Esophagus (tissue), 2 donors: ENCODE data around the gene RAB17. TPM values are rescaled to one million over a fixed set of nuclear protein-coding genes. Genes with fewer than 3 reads are reported as not detected.
A peak's percentile ranks its signal among the peaks of the same experiment; 100 is the strongest.

Experiments
- H3K27ac ChIP-seq, 2 donors: one replicate each; pipeline ENCODE4 v1.5.1; 2013; ENCODE audit warnings: low read depth in 2 of 2, mild to moderate bottlenecking in 2 of 2, inconsistent platforms in 1 of 2, low read length in 1 of 2, moderate library complexity in 1 of 2
- H3K27me3 ChIP-seq, 2 donors: one replicate each; pipeline ENCODE4 v1.6.1; 2013; ENCODE audit warnings: low read length in 2 of 2, control low read depth in 1 of 2, mild to moderate bottlenecking in 1 of 2; ENCODE audit not compliant: insufficient read depth in 2 of 2, control insufficient read depth in 1 of 2
- H3K36me3 ChIP-seq, 2 donors: one replicate each; pipeline ENCODE4 v1.6.1; 2013; ENCODE audit warnings: low read length in 1 of 2; ENCODE audit not compliant: control insufficient read depth in 2 of 2, insufficient read depth in 2 of 2
- H3K4me1 ChIP-seq, 2 donors: one replicate each; pipeline ENCODE4 v1.6.1; 2013; ENCODE audit warnings: low read length in 1 of 2; ENCODE audit not compliant: control insufficient read depth in 2 of 2, insufficient read depth in 2 of 2
- H3K4me3 ChIP-seq, 2 donors: one replicate each; pipeline ENCODE4 v1.5.1; 2013; ENCODE audit warnings: low read length in 2 of 2, mild to moderate bottlenecking in 2 of 2, low read depth in 1 of 2, moderate library complexity in 1 of 2
- H3K9me3 ChIP-seq, 2 donors: one replicate each; pipeline ENCODE4 v1.6.1; 2013; ENCODE audit warnings: mild to moderate bottlenecking in 2 of 2, low read depth in 1 of 2, low read length in 1 of 2, moderate library complexity in 1 of 2; ENCODE audit not compliant: control insufficient read depth in 2 of 2, insufficient read depth in 1 of 2
- WGBS, 2 donors: extraction: QIAGEN DNeasy Blood & Tissue Kit; methylation state at CpG; one replicate each; pipeline ENCODE4 v1.1.7; 2013; 5-methylcytosine and 5-hydroxymethylcytosine counted together
- polyA plus RNA-seq, 2 donors: library from polyadenylated mRNA; stranded (reverse); fragments of 200-250 nt; gene quantifications; one replicate each; pipeline ENCODE4 v1.2.3, GENCODE V29; 2013
- donor health status: healthy with polysubstance abuse.
- donor health status: Bipolar disorder and iron deficiency.

RAB17 gene
- polyA plus RNA-seq, 2 donors = 7.0 to 10.9 TPM

DNA sequence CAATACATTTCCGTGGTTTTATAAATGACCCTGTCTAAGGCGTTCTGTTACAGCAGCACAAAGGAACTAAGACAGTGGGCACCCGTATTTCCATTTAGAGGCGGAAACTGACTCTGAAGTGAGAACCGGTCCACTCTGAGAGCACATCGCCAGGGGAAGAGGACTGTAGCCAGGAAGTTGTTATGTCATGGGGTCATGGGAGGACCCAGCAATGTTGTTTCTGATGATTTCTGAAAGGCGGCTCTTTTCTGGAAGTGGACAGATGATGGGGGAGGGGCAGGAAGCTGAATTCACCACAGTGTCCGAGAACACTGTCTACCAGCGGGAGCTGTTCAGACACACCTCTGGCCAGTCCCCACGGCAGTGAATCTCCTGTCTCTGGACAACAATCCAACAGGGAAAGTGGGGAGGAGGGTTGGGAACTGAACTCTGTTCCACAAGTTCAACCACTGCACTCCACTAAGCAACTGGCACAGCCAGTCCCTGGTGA lies 34.7 kb upstream of the RAB17 start:
- Histone ChIP-seq H3K27ac (peak overlapping the region in 1 of 2 donors; percentile 5), H3K27me3 (no peaks in the 10 kb centered on the region), H3K36me3 (no peaks in the 10 kb centered on the region), H3K4me3 (no peak overlapping the region), H3K9me3 (no peaks in the 10 kb centered on the region), H3K4me1 (peaks cover 0 to 5% of the 10 kb centered on the region in 2 donors)
- WGBS, 2 donors = 74 to 82% methylated on average over 10 of the region's 10 CpGs

DNA sequence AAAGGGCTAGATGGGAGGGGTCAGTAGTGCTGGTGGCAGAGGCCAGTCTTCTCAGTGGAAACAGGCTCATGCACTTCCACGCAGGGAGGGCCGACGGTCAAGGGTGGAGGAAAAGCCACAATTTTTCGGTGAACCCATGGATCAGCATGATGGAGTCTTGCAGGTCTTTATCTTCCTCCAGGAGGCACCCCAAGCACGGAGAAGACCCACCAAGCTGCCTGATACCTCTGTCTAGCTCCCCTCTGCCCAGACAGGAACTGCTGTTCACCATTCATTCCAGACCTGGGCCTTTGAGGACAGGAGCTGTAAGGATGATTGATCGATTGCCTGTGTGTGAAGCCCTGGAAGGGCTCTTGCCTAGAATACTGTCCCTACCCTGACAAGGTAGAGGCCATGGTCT lies 34.0 kb upstream of the RAB17 start:
- no peaks in the 10 kb centered on the region for H3K9me3 ChIP-seq
- no peak overlapping the region for H3K27ac ChIP-seq
- H3K4me3 ChIP-seq = no peak overlapping the region
- WGBS, 2 donors = 90 to 92% methylated on average over 6 of the region's 6 CpGs
- no peaks in the 10 kb centered on the region for H3K36me3 ChIP-seq
- H3K27me3 ChIP-seq = no peaks in the 10 kb centered on the region
- peaks cover 0 to 5% of the 10 kb centered on the region in 2 donors for H3K4me1 ChIP-seq

DNA sequence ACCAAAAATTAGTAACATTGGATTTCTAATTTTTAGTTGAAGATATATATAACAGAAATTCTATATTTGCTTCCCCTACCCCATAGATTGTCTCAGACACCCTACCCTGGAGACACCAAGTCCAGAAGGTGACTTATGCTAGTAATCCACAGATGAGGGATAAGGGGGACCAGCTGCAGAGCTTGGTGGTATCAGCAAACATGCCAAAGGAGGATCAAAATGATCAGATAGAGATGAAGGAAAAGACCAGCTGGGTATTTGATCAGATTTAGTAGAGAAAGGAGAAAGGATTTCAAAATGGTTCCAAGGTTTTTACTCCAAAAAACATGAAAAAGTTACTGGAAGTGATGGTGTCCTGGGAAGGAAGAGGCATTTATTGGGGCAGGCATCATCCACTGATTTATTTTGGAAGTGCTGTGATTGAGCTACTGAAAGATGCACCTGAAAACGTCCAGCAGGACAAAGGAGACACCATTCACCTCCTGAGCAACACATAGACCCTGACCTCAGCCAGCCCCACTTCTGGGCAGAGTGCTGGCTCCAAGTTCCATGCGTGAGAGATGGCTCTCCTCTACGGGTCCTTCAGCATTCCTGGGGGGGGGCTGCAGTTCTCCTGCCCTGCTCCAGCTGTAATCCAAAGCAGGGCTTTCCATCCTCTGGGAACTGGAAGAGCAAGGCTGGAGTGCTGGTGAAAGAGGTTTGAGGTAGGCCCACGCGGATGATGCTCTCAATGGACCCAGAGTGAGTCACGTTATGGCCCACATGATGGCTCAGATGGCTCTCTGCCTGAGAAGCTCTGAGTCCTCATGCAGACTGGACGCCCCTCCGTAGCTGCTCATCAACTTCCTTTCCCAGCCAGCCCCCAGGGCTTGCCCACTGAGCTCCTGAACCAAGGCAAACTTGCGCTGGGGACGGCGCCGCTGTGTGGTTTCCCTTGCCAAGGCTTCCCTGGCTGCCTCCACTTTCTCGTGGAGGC lies 33.2 kb upstream of the RAB17 start:
- no peaks in the 10 kb centered on the region for H3K27me3 ChIP-seq
- no peaks in the 10 kb centered on the region for H3K36me3 ChIP-seq
- no peaks in the 10 kb centered on the region for H3K9me3 ChIP-seq
- no peak overlapping the region for H3K4me3 ChIP-seq
- WGBS, 2 donors = 83 to 84% methylated on average over 13 of the region's 13 CpGs
- H3K4me1 ChIP-seq = peaks cover 0 to 5% of the 10 kb centered on the region in 2 donors
- H3K27ac ChIP-seq = no peak overlapping the region

DNA sequence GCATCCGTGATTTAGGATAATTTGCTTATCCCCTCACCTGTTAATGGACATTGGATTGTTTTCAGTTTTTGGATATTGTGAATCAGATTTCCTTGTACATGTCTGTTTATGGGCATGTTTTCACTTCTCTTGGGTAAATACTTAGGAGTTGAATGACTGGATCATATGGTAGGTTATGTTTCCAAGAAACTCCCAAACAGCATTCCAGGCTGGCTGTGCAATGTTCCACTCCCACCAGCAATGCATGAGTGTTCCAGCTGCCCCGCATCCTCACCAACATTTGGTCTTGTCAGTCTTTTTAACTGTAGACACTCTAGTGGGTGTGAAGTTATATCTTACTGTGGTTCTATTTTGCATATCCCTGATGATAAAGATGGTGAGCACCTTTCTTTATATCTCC lies 27.9 kb upstream of the RAB17 start:
- H3K36me3 ChIP-seq = no peaks in the 10 kb centered on the region
- WGBS, 2 donors = 72 to 83% methylated on average over 2 of the region's 2 CpGs
- H3K27me3 ChIP-seq = no peaks in the 10 kb centered on the region
- no peaks in the 10 kb centered on the region for H3K9me3 ChIP-seq
- no peak overlapping the region for H3K4me3 ChIP-seq
- H3K4me1 ChIP-seq = peaks cover 0 to 4% of the 10 kb centered on the region in 2 donors
- H3K27ac ChIP-seq = no peak overlapping the region

DNA sequence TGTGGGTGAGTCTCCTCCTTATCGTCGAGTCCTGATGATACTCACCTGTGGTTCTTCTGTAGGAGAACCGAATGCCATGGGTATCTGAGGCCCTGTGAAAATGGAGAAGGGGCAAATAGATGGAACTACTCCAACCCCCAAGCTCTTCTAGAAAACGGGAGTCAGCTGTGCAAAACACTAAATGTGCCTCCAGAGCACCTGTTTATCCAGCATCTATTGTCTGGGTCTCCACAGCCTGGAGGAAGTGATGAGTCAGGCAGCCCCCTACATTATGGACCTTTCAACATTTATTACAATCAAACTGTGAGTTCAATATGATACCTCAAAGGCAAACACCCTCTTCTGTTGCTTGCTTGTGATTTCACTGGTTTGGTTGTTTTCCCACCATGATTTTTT lies 27.1 kb upstream of the RAB17 start:
- 63 to 64% methylated on average over 4 of the region's 4 CpGs for WGBS, 2 donors
- H3K27ac ChIP-seq = peak overlapping the region; percentile 48 to 59
- H3K36me3 ChIP-seq = no peaks in the 10 kb centered on the region
- H3K4me3 ChIP-seq = no peak overlapping the region
- H3K27me3 ChIP-seq = no peaks in the 10 kb centered on the region
- H3K4me1 ChIP-seq = peaks cover 0 to 4% of the 10 kb centered on the region in 2 donors
- no peaks in the 10 kb centered on the region for H3K9me3 ChIP-seq

DNA sequence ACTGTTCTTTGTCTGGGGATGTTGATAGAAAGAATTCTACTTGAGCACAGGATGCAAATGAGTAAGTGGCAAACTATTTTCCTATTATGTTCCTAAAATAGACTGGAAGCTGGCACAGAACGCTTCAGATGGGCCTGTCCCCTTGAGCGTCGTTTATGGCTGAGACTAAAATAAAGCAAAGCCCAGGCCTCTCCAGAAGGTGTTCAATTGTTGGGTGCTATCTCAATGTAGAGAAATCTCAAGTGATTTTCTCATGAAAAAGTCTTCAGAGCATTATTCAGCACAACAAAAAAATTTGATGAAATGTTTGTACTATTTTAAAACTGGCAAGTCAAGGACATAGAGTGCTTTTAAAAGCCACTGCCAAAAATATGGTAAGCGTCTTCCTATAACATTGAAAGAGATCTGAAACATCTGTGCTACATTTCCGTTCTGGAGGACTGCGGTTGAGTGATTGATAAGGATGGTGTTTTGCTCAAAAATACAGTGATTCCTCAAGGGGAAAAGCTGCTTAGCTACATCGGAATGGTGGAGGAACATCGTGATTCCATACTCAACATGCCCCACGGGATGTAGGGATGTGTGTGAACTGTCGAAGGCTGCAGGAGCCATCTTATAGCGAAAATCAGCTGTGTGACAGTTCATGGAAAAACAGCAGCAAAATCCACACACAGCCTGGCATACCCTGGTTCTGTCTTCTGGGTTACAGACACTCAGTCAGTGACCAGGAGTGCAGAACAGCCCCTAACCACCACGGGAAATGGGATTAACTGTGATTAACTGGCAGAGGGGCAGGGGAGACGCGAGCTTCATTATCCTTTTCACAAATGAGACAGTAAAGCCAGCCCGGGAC lies 26.4 kb upstream of the RAB17 start:
- Histone ChIP-seq H3K4me1 (peaks cover 0 to 4% of the 10 kb centered on the region in 2 donors), H3K27me3 (no peaks in the 10 kb centered on the region), H3K4me3 (no peak overlapping the region), H3K27ac (peak overlapping the region; percentile 48 to 59), H3K36me3 (no peaks in the 10 kb centered on the region), H3K9me3 (no peaks in the 10 kb centered on the region)
- WGBS, 2 donors = 49% methylated on average over 15 of the region's 15 CpGs

DNA sequence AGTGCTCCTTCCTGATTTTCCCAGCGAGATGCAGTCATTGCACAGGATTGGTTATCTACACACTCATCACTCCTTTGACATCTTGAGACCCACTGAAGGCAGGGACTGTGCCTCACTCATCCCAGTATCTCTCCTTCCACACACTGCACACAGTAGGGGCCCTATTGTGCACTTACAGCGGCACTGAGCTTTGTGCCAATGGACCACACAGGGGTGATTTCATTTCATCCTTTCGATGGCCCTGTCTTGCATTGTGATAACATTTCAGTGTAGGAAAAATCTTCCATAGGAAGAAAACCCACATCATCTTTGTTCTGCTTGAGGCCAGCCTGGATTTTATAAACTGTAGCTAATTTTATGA lies 25.8 kb upstream of the RAB17 start:
- H3K27me3 ChIP-seq = no peaks in the 10 kb centered on the region
- no peak overlapping the region for H3K4me3 ChIP-seq
- H3K27ac ChIP-seq = peak overlapping the region; percentile 34 to 61
- H3K36me3 ChIP-seq = no peaks in the 10 kb centered on the region
- 57 to 59% methylated on average over 3 of the region's 3 CpGs for WGBS, 2 donors
- no peaks in the 10 kb centered on the region for H3K9me3 ChIP-seq
- H3K4me1 ChIP-seq = peaks cover 0 to 4% of the 10 kb centered on the region in 2 donors

DNA sequence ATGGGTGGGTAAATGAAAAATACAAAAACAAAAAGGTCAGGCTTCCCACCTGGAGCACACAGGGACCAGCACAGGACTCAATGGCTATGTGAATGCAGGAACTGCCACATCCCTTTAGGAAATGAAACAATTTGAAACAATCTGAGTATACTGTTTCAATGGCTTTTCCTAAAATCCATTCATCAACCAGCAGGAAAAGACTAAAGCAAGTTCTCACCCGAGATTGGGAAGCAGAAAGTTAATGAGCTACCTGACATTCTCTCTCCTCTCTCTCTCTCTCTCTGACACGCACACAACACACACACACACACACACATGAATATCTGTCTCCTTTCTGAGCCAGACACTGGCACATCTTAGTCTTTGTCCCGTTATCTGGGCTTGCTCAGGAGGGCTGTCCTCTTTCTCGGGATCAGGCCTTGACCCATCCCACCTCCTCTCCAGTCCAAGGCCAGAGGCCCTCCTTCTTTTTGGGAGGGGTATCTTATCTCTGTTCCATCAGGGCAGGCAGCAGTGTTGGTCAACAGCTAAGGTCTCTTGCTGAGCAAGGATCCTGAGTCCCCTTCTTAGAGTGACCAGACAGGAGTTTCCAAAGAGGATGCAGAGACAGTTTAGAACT lies 25.2 kb upstream of the RAB17 start:
- Histone ChIP-seq H3K27ac (peak overlapping the region; percentile 34 to 61), H3K4me3 (no peak overlapping the region), H3K36me3 (no peaks in the 10 kb centered on the region), H3K9me3 (no peaks in the 10 kb centered on the region), H3K4me1 (peaks cover 0 to 4% of the 10 kb centered on the region in 2 donors), H3K27me3 (no peaks in the 10 kb centered on the region)
- 54 to 55% methylated on average over 4 of the region's 4 CpGs for WGBS, 2 donors

DNA sequence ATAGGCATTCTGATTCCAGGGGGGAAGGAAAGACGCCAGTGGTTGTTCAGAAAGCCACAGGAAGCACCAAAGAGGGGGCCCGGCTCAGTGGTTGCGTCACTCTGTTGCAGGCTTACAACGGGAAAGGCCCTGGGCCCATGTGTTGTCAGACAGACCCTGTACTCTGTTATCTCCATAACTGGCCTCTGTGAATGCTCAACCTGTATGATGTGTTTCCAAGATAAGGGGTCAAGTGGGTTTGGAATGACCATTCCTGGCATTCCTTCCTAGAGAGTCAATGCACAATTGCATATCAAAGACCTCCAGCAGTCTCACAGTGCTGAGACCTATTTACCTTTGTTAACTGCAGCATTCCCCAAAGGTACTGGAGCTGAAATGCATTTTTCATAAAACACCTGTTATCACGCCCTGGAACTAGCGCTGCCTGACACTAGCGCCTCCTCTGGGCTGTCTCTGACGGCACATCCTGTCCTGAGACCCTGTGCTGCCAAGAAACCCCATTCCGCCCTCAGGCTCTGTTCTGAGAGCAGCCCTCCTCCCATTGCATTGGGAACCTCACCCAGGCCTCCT lies 23.7 kb upstream of the RAB17 start:
- WGBS, 2 donors = 83 to 85% methylated on average over 9 of the region's 9 CpGs
- Histone ChIP-seq H3K4me1 (peaks cover 0 to 4% of the 10 kb centered on the region in 2 donors), H3K36me3 (no peaks in the 10 kb centered on the region), H3K4me3 (no peak overlapping the region), H3K9me3 (no peaks in the 10 kb centered on the region), H3K27ac (no peak overlapping the region), H3K27me3 (no peaks in the 10 kb centered on the region)
